ENCODE data around the gene DNAJC27. TPM values are rescaled to one million over a fixed set of nuclear protein-coding genes. Genes with fewer than 3 reads are reported as not detected.

The DNAJC27 gene
- polyA plus RNA-seq, 2 of the 4 experiments (the other 2 are of a cell fraction): 2.6 to 7.8 TPM

- WGBS (ENCODE audit: missing lambda C conversion rate): 83% methylated on average over 8 of the region's 8 CpGs
- ATAC-seq: no peak
- TF ChIP-seq ESRRA (IDR thresholded peaks at IDR 0.05; ENCODE audit: borderline replicate concordance, low read length) (no peak), EHF (CRISPR knock-in tag; IDR thresholded peaks at IDR 0.05) (no peak), MAZ (IDR thresholded peaks at IDR 0.05; ENCODE audit: borderline replicate concordance, low read depth, low read length) (no peak), EHMT2 (IDR thresholded peaks at IDR 0.05; ENCODE audit: low read depth) (no peak), RAD21 (conservative IDR thresholded peaks at IDR 0.05 in 1 of 2, IDR thresholded peaks at IDR 0.05 in 1 of 2) (no peak), ELK1 (IDR thresholded peaks at IDR 0.05; ENCODE audit: low read depth, low read length) (no peak), KDM5A (IDR thresholded peaks at IDR 0.05) (no peak), ATOH8 (CRISPR knock-in tag; IDR thresholded peaks at IDR 0.05; ENCODE audit: low read depth) (no peak), ZNF302 (CRISPR knock-in tag; IDR thresholded peaks at IDR 0.05) (no peak), POLR2A (IDR thresholded peaks at IDR 0.05; ENCODE audit: low read length) (no peak), RNF2 (IDR thresholded peaks at IDR 0.05; ENCODE audit: borderline replicate concordance, low read depth) (no peak), BHLHE40 (IDR thresholded peaks at IDR 0.05; ENCODE audit: low read depth, low read length) (no peak), RARB (CRISPR knock-in tag; IDR thresholded peaks at IDR 0.05) (no peak), HOXB5 (CRISPR knock-in tag; IDR thresholded peaks at IDR 0.05) (no peak), HMGXB4 (CRISPR knock-in tag; IDR thresholded peaks at IDR 0.05; ENCODE audit: borderline replicate concordance) (no peak), CEBPB (IDR thresholded peaks at IDR 0.05) (no peak), FOXS1 (CRISPR knock-in tag; IDR thresholded peaks at IDR 0.05) (no peak), FOSL2 (IDR thresholded peaks at IDR 0.05) (no peak), FOSL2 (CRISPR knock-in tag; IDR thresholded peaks at IDR 0.05) (no peak)
- TF ChIP-seq, protein P1, sequence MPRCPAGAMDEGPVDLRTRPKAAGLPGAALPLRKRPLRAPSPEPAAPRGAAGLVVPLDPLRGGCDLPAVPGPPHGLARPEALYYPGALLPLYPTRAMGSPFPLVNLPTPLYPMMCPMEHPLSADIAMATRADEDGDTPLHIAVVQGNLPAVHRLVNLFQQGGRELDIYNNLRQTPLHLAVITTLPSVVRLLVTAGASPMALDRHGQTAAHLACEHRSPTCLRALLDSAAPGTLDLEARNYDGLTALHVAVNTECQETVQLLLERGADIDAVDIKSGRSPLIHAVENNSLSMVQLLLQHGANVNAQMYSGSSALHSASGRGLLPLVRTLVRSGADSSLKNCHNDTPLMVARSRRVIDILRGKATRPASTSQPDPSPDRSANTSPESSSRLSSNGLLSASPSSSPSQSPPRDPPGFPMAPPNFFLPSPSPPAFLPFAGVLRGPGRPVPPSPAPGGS (IDR thresholded peaks at IDR 0.05): no peak
- TF ChIP-seq, protein P2, sequence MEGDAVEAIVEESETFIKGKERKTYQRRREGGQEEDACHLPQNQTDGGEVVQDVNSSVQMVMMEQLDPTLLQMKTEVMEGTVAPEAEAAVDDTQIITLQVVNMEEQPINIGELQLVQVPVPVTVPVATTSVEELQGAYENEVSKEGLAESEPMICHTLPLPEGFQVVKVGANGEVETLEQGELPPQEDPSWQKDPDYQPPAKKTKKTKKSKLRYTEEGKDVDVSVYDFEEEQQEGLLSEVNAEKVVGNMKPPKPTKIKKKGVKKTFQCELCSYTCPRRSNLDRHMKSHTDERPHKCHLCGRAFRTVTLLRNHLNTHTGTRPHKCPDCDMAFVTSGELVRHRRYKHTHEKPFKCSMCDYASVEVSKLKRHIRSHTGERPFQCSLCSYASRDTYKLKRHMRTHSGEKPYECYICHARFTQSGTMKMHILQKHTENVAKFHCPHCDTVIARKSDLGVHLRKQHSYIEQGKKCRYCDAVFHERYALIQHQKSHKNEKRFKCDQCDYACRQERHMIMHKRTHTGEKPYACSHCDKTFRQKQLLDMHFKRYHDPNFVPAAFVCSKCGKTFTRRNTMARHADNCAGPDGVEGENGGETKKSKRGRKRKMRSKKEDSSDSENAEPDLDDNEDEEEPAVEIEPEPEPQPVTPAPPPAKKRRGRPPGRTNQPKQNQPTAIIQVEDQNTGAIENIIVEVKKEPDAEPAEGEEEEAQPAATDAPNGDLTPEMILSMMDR (IDR thresholded peaks at IDR 0.05): no peak
- no peak for DNase-seq (ENCODE audit: low read depth in 1 of 2, low spot score in 1 of 2)
- H3K4me3 ChIP-seq: no peak overlapping the region
- no peak overlapping the region for H3K27ac ChIP-seq
- ChIA-PET POLR2A (no interaction called here), CTCF (interaction anchor here (0.9 kb wide), 1 partner anchor 9 kb away, joined by 3 read pairs; no protein-coding TSS in a partner anchor)
- H3K9me3 ChIP-seq: peaks cover 5% of the 10 kb centered on the region; the same call in 1 of the 3 replicates
- H3K4me1 ChIP-seq: peaks cover 6% of the 10 kb centered on the region; the same call in 2 of the 3 replicates
- H3K4me2 ChIP-seq: no peak overlapping the region
- no peak for FAIRE-seq
These were observed 56.6 kb downstream of the DNAJC27 start for GRCh38 chr2:24915175-24915574.

Measured in A549 (cell line).